Mammary epithelial cell (primary cell): ENCODE measurements around the gene NKAIN1.
"Not testable (repeated sequence)": the region's sequence is repeated elsewhere in the genome, so short reads cannot be mapped to it uniquely, and the experiment has no call there.

Experiments used
- CTCF ChIP-seq, 2 donors: IDR thresholded peaks in 1 of 2; conservative IDR thresholded peaks in 1 of 2; 2 replicates each; pipeline ENCODE4 v1.5.1; 2011 to 2012; ENCODE audit warnings: inconsistent platforms in 2 of 2, low read length in 2 of 2, mild to moderate bottlenecking in 2 of 2, control low read depth in 1 of 2, low read depth in 1 of 2; ENCODE audit not compliant: insufficient read depth in 1 of 2; ENCODE audit errors: extremely low read depth in 1 of 2
- EZH2 ChIP-seq: IDR thresholded peaks from 2 replicates; pipeline ENCODE4 v1.6.1; 2012; ENCODE audit warnings: low read length, inconsistent platforms, borderline replicate concordance

- TF ChIP-seq CTCF (conservative IDR thresholded peaks at IDR 0.05 in 1 of 2, IDR thresholded peaks at IDR 0.05 in 1 of 2; ENCODE audit: extremely low read depth in 1 of 2, insufficient read depth in 1 of 2, low read depth in 1 of 2, low read length in 2 of 2); EZH2: not testable (repeated sequence)
Measured at GRCh38 chr1:31287791-31288190, 48.1 kb upstream of the NKAIN1 start.
